Endothelial cell of umbilical vein (primary cell): ENCODE results near the gene FHIP1B. TPM values are rescaled to one million over a fixed set of nuclear protein-coding genes. Genes with fewer than 3 reads are reported as not detected.

Experiments used
- BruUV-seq: library from RNA; stranded (reverse); fragments of 400-500 nt; replicated peaks from 2 replicates; lab custom pipeline; 2021; lab: Mats Ljungman, UMichigan
- CTCF ChIA-PET: fragments of 300-600, 350-600 bp; sonication (Branson Sonifier 250); formaldehyde crosslinking; loops from one replicate; lab custom pipeline; 2021; ENCODE audit warnings: antibody characterized with exemption, inconsistent platforms; lab: Charles Lee
- POLR2A ChIA-PET: fragments of 300-600, 350-600 bp; sonication (Branson Sonifier 250); formaldehyde crosslinking; loops from one replicate; lab custom pipeline; 2021; ENCODE audit warnings: antibody characterized with exemption, inconsistent platforms; lab: Charles Lee
- DNase-seq: peaks from one replicate; pipeline ENCODE4 v3.0.0-alpha.2; 2011; ENCODE audit warnings: low read depth, low spot score
- FAIRE-seq: peaks from 2 replicates; lab custom pipeline; 2011; peaks lifted over from hg19 to GRCh38; lab: Jason Lieb, UNC
- H2AFZ ChIP-seq: 2 replicates; pipeline ENCODE4 v1.6.0; 2012; ENCODE audit warnings: low read depth, low read length, control low read depth, inconsistent platforms
- H3K27ac ChIP-seq: 2 replicates; pipeline ENCODE4 v1.5.1; 2011; ENCODE audit warnings: low read depth, mild to moderate bottlenecking, control low read depth, low read length, moderate library complexity; ENCODE audit not compliant: insufficient read depth
- H3K27me3 ChIP-seq, 2 experiments: 2 replicates each; pipeline versions ENCODE4 v1.6.0 to v1.6.1; 2011; ENCODE audit warnings: low read length in 2 of 2, mixed read lengths in 1 of 2; ENCODE audit not compliant: control insufficient read depth in 2 of 2, insufficient read depth in 2 of 2
- H3K36me3 ChIP-seq, 2 experiments: 2 replicates in 1 of 2; 3 replicates in 1 of 2; pipeline ENCODE4 v1.5.1; 2011; ENCODE audit warnings: low read length in 2 of 2, mild to moderate bottlenecking in 1 of 2, moderate library complexity in 1 of 2; ENCODE audit not compliant: control insufficient read depth in 2 of 2, insufficient read depth in 2 of 2; ENCODE audit errors: extremely low read depth in 1 of 2
- H3K4me1 ChIP-seq: 3 replicates; pipeline ENCODE4 v1.5.1; 2011; ENCODE audit warnings: mild to moderate bottlenecking, low read length; ENCODE audit not compliant: control insufficient read depth, insufficient read depth; ENCODE audit errors: extremely low read depth
- H3K4me2 ChIP-seq: 2 replicates; pipeline ENCODE4 v1.6.1; 2011; ENCODE audit warnings: low read length, control low read depth, mixed read lengths; ENCODE audit not compliant: insufficient read depth
- H3K4me3 ChIP-seq, 3 experiments: fragments of 200-600 bp in 1 of 3; sonication (generic), shearing (Covaris generic) in 1 of 3; replicated peaks in 1 of 3; 2 replicates each; pipeline ENCODE4 v1.5.1; 2011 to 2016; ENCODE audit warnings: control low read depth in 3 of 3, low read length in 3 of 3, mild to moderate bottlenecking in 2 of 3, inconsistent platforms in 1 of 3, low read depth in 1 of 3, moderate library complexity in 1 of 3; ENCODE audit not compliant: insufficient read depth in 1 of 3
- H3K79me2 ChIP-seq: 2 replicates; pipeline ENCODE4 v1.6.0; 2012; ENCODE audit warnings: low read length, inconsistent platforms; ENCODE audit not compliant: control insufficient read depth, insufficient read depth
- H3K9ac ChIP-seq: replicated peaks from 2 replicates; pipeline ENCODE3; 2011; ENCODE audit warnings: low read length, control low read depth; ENCODE audit not compliant: insufficient read depth; ENCODE audit errors: extremely low read depth
- H3K9me1 ChIP-seq: replicated peaks from 3 replicates; pipeline ENCODE4 v1.6.0; 2011; ENCODE audit warnings: mild to moderate bottlenecking, low read length; ENCODE audit not compliant: control insufficient read depth, insufficient read depth; ENCODE audit errors: extremely low read depth
- H3K9me3 ChIP-seq: replicated peaks from 2 replicates; pipeline ENCODE4 v1.5.1; 2012; ENCODE audit warnings: low read length, inconsistent platforms; ENCODE audit not compliant: control insufficient read depth, insufficient read depth
- H4K20me1 ChIP-seq: replicated peaks from 2 replicates; pipeline ENCODE3; 2011; ENCODE audit warnings: mild to moderate bottlenecking, low read length; ENCODE audit not compliant: control insufficient read depth, insufficient read depth; ENCODE audit errors: extremely low read depth
- EZH2 ChIP-seq: IDR thresholded peaks from 2 replicates; pipeline ENCODE4 v1.6.1; 2012; ENCODE audit warnings: borderline replicate concordance, low read depth, mild to moderate bottlenecking, moderate library complexity, low read length, inconsistent platforms; ENCODE audit not compliant: severe bottlenecking
- FOS ChIP-seq: IDR thresholded peaks from 2 replicates; pipeline ENCODE4 v1.6.1; 2011; ENCODE audit warnings: mild to moderate bottlenecking, low read length, moderate library complexity, borderline replicate concordance; ENCODE audit not compliant: insufficient read depth
- GATA2 ChIP-seq: IDR thresholded peaks from 2 replicates; pipeline ENCODE4 v1.7.0; 2011; ENCODE audit warnings: low read depth, mild to moderate bottlenecking, moderate library complexity, mixed read lengths, low read length; ENCODE audit not compliant: insufficient read length, insufficient read depth
- JUN ChIP-seq: IDR thresholded peaks from 2 replicates; pipeline ENCODE4 v1.6.1; 2011; ENCODE audit warnings: borderline replicate concordance, low read depth; ENCODE audit not compliant: insufficient read length, insufficient read depth
- MYC ChIP-seq: IDR thresholded peaks from one replicate; pipeline ENCODE4 v1.6.1; 2011; ENCODE audit warnings: mild to moderate bottlenecking, low read depth, low read length
- POLR2A ChIP-seq: IDR thresholded peaks from 2 replicates; pipeline ENCODE4 v1.6.1; 2012; ENCODE audit warnings: low read depth, mild to moderate bottlenecking, control low read depth, low read length
- POLR2AphosphoS5 ChIP-seq: IDR thresholded peaks from 2 replicates; pipeline ENCODE4 v1.6.1; 2012; ENCODE audit warnings: low read depth, mild to moderate bottlenecking, control low read depth, low read length, moderate library complexity; ENCODE audit not compliant: insufficient read depth
- dilution Hi-C: fragments of 300-500 bp; cut with MboI; formaldehyde crosslinking; loops from one replicate; pipeline ENCODE4 v1.15.0; 2019; ENCODE audit warnings: low sequenced_read_pairs; ENCODE audit not compliant: extremely low pct_ligation_motif_present
- intact Hi-C: fragments of 100-400 bp; cut with micrococcal nuclease; formaldehyde crosslinking; loops from one replicate; pipeline ENCODE4 v1.10.0; 2022
- polyA plus RNA-seq, 4 experiments: library from polyadenylated mRNA; depleted of rRNA in 3 of 4; stranded (reverse) in 3 of 4; unstranded in 1 of 4; fragments of >200 nt; gene quantifications; 2 replicates each; pipeline versions ENCODE4 v1.2.1 to v1.2.3, GENCODE V29; 2011 to 2012; ENCODE audit warnings: missing spikeins in 1 of 4
- total RNA-seq: library from RNA; stranded (reverse); gene quantifications from 2 replicates; pipeline ENCODE4 v1.2.3, GENCODE V29; 2021
- TF ChIP-seq, protein P1 (sequence below), 2 donors: IDR thresholded peaks; 1 replicate in 1 of 2; 2 replicates in 1 of 2; pipeline ENCODE4 v1.5.1; 2011; ENCODE audit warnings: low read length in 2 of 2, mild to moderate bottlenecking in 2 of 2, moderate library complexity in 2 of 2, control low read depth in 1 of 2, inconsistent platforms in 1 of 2, low read depth in 1 of 2; ENCODE audit not compliant: insufficient read depth in 1 of 2; ENCODE audit errors: extremely low read depth in 1 of 2
- TF ChIP-seq, protein P2 (sequence below): IDR thresholded peaks from 2 replicates; pipeline ENCODE4 v1.6.1; 2011; ENCODE audit not compliant: insufficient read depth, insufficient read length

Gene FHIP1B
- total and polyA plus RNA-seq, 2 donors (not counting 3 experiments of a cell fraction or from before 2014, with no cell fraction given): 21.3 to 50.1 TPM

DNA sequence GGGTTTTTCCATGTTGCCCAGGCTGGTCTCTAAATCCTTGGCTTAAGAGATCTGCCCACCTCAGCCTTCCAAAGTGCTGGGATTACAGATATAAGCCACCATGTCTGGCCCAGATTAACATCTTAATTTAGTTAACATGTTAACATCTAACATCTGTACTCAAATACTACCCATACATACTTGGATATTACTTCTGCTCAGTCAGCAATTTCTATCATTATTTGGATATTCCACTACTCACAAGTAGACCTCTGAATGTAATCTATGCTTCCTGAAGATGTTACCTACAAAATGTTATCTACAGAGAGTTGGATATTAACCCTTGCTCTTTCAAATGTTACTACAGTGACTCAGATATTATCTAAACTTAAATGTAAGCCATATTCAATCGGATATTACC lies 29.2 kb upstream of the FHIP1B start:
- H4K20me1 ChIP-seq: no peaks in the 10 kb centered on the region
- dilution Hi-C loops (no loop called here), intact Hi-C loops (no loop called here)
- DNase-seq: no peak
- no peaks in the 10 kb centered on the region for H3K4me1 ChIP-seq
- H3K9me3 ChIP-seq: no peaks in the 10 kb centered on the region
- no peak overlapping the region for H2AFZ ChIP-seq
- H3K36me3 ChIP-seq: no peaks in the 10 kb centered on the region
- H3K27me3 ChIP-seq: peaks cover 29 to 41% of the 10 kb centered on the region in 2 experiments
- H3K4me3 ChIP-seq: no peak overlapping the region
- no peak overlapping the region for H3K4me2 ChIP-seq
- no peak for FAIRE-seq
- no peak overlapping the region for H3K9ac ChIP-seq
- CTCF ChIA-PET: no interaction called here
- POLR2A ChIA-PET: no interaction called here
- no peak overlapping the region for H3K27ac ChIP-seq
- BruUV-seq: no TSS peak
- no peaks in the 10 kb centered on the region for H3K79me2 ChIP-seq
- TF ChIP-seq POLR2A (no peak), POLR2AphosphoS5 (no peak), EZH2 (no peak), MYC (no peak), GATA2 (no peak), FOS (no peak), JUN (no peak)
- TF ChIP-seq, protein P1, sequence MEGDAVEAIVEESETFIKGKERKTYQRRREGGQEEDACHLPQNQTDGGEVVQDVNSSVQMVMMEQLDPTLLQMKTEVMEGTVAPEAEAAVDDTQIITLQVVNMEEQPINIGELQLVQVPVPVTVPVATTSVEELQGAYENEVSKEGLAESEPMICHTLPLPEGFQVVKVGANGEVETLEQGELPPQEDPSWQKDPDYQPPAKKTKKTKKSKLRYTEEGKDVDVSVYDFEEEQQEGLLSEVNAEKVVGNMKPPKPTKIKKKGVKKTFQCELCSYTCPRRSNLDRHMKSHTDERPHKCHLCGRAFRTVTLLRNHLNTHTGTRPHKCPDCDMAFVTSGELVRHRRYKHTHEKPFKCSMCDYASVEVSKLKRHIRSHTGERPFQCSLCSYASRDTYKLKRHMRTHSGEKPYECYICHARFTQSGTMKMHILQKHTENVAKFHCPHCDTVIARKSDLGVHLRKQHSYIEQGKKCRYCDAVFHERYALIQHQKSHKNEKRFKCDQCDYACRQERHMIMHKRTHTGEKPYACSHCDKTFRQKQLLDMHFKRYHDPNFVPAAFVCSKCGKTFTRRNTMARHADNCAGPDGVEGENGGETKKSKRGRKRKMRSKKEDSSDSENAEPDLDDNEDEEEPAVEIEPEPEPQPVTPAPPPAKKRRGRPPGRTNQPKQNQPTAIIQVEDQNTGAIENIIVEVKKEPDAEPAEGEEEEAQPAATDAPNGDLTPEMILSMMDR (IDR thresholded peaks at IDR 0.05; ENCODE audit: extremely low read depth in 1 of 2, insufficient read depth in 1 of 2, low read depth in 1 of 2, low read length in 2 of 2): no peak
- TF ChIP-seq, protein P2, sequence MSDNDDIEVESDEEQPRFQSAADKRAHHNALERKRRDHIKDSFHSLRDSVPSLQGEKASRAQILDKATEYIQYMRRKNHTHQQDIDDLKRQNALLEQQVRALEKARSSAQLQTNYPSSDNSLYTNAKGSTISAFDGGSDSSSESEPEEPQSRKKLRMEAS: no peak
- no peaks in the 10 kb centered on the region for H3K9me1 ChIP-seq
